HG02571 (cell line): ENCODE measurements around the gene ZNF488.

Source experiments
- ATAC-seq: cut with Tn5 transposase; IDR thresholded peaks from one replicate; pipeline ENCODE4 v1.9.1; 2021; ENCODE audit warnings: mild to moderate bottlenecking, moderate library complexity; ENCODE audit not compliant: unreplicated experiment

ZNF488 gene

GRCh38 chr10:47367646-47368045, 16.4 kb downstream of the ZNF488 start:
- no peak for ATAC-seq

GRCh38 chr10:47366731-47367460, 17.2 kb downstream of the ZNF488 start:
- no peak for ATAC-seq

DNA sequence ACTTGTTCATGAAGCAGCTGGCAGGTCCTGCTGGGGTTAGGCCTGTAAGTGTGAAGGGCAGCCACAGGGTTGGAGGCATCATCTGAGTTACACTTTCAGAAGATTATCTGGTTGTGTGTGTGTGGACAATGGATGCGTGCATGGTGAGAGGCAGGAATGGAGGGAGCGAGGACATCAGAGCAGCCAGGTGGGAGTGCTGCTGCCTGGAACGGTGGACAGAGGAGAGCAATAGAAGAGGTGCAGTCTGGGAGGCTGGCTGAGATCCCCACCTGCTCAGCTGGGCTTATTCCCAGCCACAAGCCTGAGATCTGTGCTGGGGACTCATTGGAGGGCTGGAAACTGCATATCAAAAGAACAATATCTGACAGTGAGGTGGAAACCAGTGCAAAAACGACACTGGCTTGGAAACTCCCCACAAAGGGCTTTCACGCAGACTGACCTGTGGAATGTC, 17.9 kb downstream of the ZNF488 start:
- ATAC-seq, result no peak

GRCh38 chr10:47365431-47366180, 18.5 kb downstream of the ZNF488 start:
- ATAC-seq, result no peak

- no peak for ATAC-seq
Measured at GRCh38 chr10:47364911-47365310, 19.2 kb downstream of the ZNF488 start.

GRCh38 chr10:47364366-47364765, 19.7 kb downstream of the ZNF488 start:
- no peak for ATAC-seq

DNA sequence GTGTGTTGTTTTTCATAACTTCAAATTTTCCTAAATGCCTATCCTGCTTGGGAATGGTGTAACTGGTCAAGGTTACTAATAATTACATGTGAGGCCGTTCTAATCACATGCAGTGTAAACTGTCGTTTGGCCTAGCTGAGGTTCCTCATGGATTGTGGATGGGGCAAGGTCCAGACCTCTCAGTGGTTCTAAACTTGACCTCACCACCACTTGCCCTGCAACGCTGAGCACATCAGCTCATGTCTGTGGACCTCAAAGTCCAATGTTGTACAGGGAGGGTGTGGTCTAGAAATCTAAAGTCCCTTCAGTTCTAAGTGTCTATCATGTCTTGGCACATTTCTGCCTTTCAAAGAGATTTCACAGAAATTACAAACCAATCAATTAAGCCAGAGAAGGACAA, 20.3 kb downstream of the ZNF488 start:
- no peak for ATAC-seq

GRCh38 chr10:47362199-47362598, 21.9 kb downstream of the ZNF488 start:
- no peak for ATAC-seq

DNA sequence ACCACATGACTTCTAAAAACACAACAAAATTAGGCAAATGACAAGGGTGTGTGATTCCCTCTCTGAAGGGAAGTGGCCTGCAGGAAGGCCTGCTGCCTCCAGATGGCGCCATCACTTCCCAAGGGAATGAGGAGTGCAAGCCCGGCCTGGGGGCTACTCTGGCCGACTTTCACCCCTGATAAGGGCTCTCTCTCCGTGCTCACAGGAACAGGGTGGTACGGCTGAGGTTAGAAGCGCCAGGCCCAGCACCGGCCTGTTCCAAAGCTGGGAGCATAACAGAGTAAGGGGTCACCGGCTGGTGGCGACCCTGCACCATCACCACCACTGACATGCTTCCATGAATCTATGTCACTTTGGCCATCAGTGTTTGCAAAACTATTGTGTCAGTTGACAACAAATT, 22.8 kb downstream of the ZNF488 start:
- ATAC-seq, result no peak

DNA sequence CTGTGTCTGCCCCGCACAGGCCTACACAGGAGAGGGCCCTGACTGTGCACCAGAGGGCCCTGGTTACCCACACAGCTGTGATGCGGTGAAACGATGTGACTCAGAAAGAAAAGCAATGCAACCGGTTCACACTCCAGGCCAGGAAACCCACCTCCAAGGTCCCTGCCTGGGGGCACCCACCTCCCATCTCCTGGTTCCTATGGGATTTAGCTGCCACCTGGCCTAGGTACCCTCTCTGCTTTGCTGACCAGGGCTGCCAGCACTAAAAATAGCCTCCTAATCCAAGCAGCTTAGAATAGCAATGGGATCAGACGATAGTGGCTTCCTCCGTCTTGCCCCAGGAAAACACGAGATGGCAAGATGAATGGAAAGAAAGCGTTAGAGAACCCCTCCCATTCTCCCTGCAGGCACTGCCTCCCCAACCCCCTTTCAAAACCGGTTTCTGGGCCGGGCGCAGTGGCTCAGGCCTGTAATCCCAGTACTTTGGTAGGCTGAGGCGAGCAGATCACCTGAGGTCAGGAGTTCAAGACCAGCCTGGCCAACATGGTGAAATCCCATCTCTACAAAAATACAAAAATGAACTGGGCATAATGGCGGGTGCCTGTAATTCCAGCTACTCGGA, 23.6 kb downstream of the ZNF488 start:
- ATAC-seq, result no peak

- ATAC-seq, result no peak
Measured at GRCh38 chr10:47359626-47360418, 24.3 kb downstream of the ZNF488 start.

- no peak for ATAC-seq
Measured at GRCh38 chr10:47359101-47359500, 25.0 kb downstream of the ZNF488 start.

GRCh38 chr10:47358457-47358856, 25.6 kb downstream of the ZNF488 start:
- ATAC-seq, result no peak

DNA sequence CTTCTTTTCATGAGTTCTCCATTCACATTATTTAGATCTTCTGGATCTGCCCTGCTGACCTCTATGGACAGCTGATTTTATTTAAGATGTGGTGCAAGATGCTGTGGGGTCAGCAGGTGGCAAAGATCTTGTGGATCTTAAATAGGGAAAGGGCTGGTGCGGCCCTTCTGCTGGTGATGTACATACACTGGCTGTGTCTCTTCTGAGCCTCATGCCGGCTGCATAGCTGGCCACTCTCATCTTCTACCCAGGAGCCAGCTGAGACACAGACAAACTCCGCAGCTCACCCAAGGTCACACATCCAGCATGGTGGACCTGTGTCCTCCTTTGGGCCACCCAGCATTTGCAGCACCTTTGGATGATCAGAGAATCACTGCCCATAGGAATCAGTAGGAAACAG, 26.2 kb downstream of the ZNF488 start:
- ATAC-seq, result no peak

- no peak for ATAC-seq
Measured at GRCh38 chr10:47357131-47357582, 26.9 kb downstream of the ZNF488 start.

DNA sequence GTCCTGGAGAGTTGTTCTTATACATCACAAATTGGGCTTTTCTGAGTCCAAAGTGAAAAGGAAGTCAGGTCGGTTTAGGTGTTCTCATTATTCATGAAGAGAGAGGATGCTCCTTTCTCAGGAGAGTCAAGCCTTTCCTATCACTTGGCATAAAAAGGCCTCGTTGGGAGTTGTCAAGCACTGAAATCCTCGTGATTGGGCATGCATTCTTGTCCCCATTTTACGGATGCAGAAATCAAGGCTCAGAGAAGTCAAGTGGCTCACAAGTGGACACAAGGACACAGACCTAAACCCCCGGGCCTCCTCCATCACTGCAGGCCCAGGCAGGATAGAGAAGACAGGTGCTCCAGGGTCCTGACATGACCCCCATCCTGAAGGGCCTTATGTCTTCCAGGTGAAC, 27.4 kb downstream of the ZNF488 start:
- ATAC-seq, result no peak

GRCh38 chr10:47354900-47355299, 29.2 kb downstream of the ZNF488 start:
- ATAC-seq, result no peak

DNA sequence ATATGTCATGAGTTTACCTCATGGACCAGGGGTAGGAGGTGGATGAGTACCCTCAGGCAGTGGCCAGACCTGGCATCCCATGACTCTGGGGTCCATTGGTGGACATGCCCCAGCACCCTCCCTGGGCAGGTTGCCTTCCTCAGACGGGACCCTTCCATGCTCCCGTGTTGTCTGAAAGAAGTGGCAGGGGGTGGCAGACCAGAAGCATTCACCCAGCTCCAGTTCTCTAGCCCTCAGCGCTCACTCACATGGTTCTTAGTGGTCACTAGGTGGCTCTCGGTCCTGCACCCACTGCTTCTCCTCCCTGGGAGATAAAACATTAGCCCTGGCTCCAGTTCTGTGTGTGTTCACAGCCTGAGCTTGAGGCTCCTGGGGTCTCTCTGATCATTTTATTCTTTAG, 29.9 kb downstream of the ZNF488 start:
- ATAC-seq, result no peak

GRCh38 chr10:47353351-47353750, 30.7 kb downstream of the ZNF488 start:
- ATAC-seq, result no peak

- no peak for ATAC-seq
Measured at GRCh38 chr10:47351899-47352815, 31.9 kb downstream of the ZNF488 start.
